WTC11 (cell line): ENCODE results near the gene RAET1E. TPM values are rescaled to one million over a fixed set of nuclear protein-coding genes. Genes with fewer than 3 reads are reported as not detected.
A peak's percentile ranks its signal among the peaks of the same experiment; 100 is the strongest.
"Not testable (repeated sequence)": the region's sequence is repeated elsewhere in the genome, so short reads cannot be mapped to it uniquely, and the experiment has no call there.

Experiments used
- ATAC-seq: fragments of 200-7000 bp; cut with Tn5 transposase; 2 replicates; pipeline ENCODE4 v1.10.0; 2021; ENCODE audit warnings: mild to moderate bottlenecking, moderate library complexity
- Bru-seq: library from RNA; stranded (reverse); fragments of 400-500 nt; gene quantifications from one replicate; lab custom pipeline; 2021; lab: Mats Ljungman, UMichigan
- CTCF ChIA-PET: fragments of 300-600 bp; sonication (Branson Sonifier 250); formaldehyde crosslinking; loops from one replicate; lab custom pipeline; 2021; ENCODE audit warnings: antibody characterized with exemption; lab: Charles Lee
- POLR2A ChIA-PET: fragments of 350-600 bp; sonication (Branson Sonifier 250); formaldehyde crosslinking; loops from one replicate; lab custom pipeline; 2021; ENCODE audit warnings: antibody characterized with exemption; lab: Charles Lee
- DNase-seq: peaks from one replicate; pipeline ENCODE4 v3.0.0; 2021; ENCODE audit warnings: low spot score
- H3K27ac Mint-ChIP-seq: 2 replicates; pipeline ENCODE4 v1.8.0; 2021; ENCODE audit warnings: mixed read lengths
- H3K27me3 Mint-ChIP-seq: 2 replicates; pipeline ENCODE4 v1.8.0; 2021; ENCODE audit warnings: low read depth, mild to moderate bottlenecking, moderate library complexity, mixed read lengths
- H3K36me3 Mint-ChIP-seq: 2 replicates; pipeline ENCODE4 v1.8.0; 2021; ENCODE audit warnings: mixed read lengths
- H3K4me1 Mint-ChIP-seq: 2 replicates; pipeline ENCODE4 v1.8.0; 2022; ENCODE audit warnings: mixed read lengths
- H3K4me3 Mint-ChIP-seq: 2 replicates; pipeline ENCODE4 v1.8.0; 2021; ENCODE audit warnings: mild to moderate bottlenecking, moderate library complexity, mixed read lengths
- H3K9me3 Mint-ChIP-seq: 2 replicates; pipeline ENCODE4 v1.8.0; 2021; ENCODE audit warnings: mixed read lengths
- GTF2I ChIP-seq: fragments of 250-450 bp; sonication (Bioruptor Pico); conservative IDR thresholded peaks from 2 replicates; pipeline ENCODE4 v1.4.0; 2021; ENCODE audit warnings: mild to moderate bottlenecking
- STAT6 ChIP-seq: sonication (generic); formaldehyde crosslinking; conservative IDR thresholded peaks from 2 replicates; pipeline ENCODE4 v1.8.1; 2023; ENCODE audit warnings: mild to moderate bottlenecking, low read depth, missing genetic modification reagents, moderate library complexity
- ZNF317 ChIP-seq: sonication (generic); formaldehyde crosslinking; IDR thresholded peaks from 2 replicates; pipeline ENCODE4 v1.8.1; 2023; ENCODE audit warnings: low read depth, mild to moderate bottlenecking, moderate library complexity, missing genetic modification reagents, borderline replicate concordance
- ZNF671 ChIP-seq: fragments of 250-450 bp; sonication (Bioruptor Pico); IDR thresholded peaks from 2 replicates; pipeline ENCODE4 v1.8.0; 2021; ENCODE audit warnings: mild to moderate bottlenecking
- long read RNA-seq, 3 experiments: library from RNA in 1 of 3; library from capped mRNA in 1 of 3; library from polyadenylated mRNA in 1 of 3; unstranded in 2 of 3; stranded (forward) in 1 of 3; transcript quantifications; one replicate each; pipeline ENCODE4 v2.0.0, GENCODE V29; 2021
- total RNA-seq: library from RNA; stranded (reverse); gene quantifications from 3 replicates; pipeline ENCODE4 v1.2.3, GENCODE V29; 2021
- TF ChIP-seq, protein P1 (sequence below): fragments of 250-450 bp; sonication (Bioruptor Pico); IDR thresholded peaks from 2 replicates; pipeline ENCODE4 v1.9.0; 2021; ENCODE audit warnings: mild to moderate bottlenecking

RAET1E gene, protein sequence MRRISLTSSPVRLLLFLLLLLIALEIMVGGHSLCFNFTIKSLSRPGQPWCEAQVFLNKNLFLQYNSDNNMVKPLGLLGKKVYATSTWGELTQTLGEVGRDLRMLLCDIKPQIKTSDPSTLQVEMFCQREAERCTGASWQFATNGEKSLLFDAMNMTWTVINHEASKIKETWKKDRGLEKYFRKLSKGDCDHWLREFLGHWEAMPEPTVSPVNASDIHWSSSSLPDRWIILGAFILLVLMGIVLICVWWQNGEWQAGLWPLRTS
- not detected in 3 replicates for total RNA-seq
- not detected for Bru-seq, nascent RNA
- long read RNA-seq, experiment 1: 0 reads
- long read RNA-seq, experiment 2: 0 reads
- long read RNA-seq, experiment 3: 0 reads

- peaks cover 14% of the 10 kb centered on the region for H3K4me1 Mint-ChIP-seq
- no peaks in the 10 kb centered on the region for H3K36me3 Mint-ChIP-seq
- no peaks in the 10 kb centered on the region for H3K9me3 Mint-ChIP-seq
- H3K4me3 Mint-ChIP-seq: no peak within 1 kb of the TSS
- no peak for TF ChIP-seq STAT6 (CRISPR knock-in tag)
- TF ChIP-seq, protein P1, sequence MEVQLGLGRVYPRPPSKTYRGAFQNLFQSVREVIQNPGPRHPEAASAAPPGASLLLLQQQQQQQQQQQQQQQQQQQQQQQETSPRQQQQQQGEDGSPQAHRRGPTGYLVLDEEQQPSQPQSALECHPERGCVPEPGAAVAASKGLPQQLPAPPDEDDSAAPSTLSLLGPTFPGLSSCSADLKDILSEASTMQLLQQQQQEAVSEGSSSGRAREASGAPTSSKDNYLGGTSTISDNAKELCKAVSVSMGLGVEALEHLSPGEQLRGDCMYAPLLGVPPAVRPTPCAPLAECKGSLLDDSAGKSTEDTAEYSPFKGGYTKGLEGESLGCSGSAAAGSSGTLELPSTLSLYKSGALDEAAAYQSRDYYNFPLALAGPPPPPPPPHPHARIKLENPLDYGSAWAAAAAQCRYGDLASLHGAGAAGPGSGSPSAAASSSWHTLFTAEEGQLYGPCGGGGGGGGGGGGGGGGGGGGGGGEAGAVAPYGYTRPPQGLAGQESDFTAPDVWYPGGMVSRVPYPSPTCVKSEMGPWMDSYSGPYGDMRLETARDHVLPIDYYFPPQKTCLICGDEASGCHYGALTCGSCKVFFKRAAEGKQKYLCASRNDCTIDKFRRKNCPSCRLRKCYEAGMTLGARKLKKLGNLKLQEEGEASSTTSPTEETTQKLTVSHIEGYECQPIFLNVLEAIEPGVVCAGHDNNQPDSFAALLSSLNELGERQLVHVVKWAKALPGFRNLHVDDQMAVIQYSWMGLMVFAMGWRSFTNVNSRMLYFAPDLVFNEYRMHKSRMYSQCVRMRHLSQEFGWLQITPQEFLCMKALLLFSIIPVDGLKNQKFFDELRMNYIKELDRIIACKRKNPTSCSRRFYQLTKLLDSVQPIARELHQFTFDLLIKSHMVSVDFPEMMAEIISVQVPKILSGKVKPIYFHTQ (CRISPR knock-in tag): no peak
- TF ChIP-seq ZNF317 (CRISPR knock-in tag): no peak
- TF ChIP-seq GTF2I (CRISPR knock-in tag): no peak
- no peak for TF ChIP-seq ZNF671 (CRISPR knock-in tag)
- TF ChIP-seq, all 79 proteins: peak for 0
- ATAC-seq: peak; percentile 84
- Mint-ChIP-seq H3K27ac (no peak within 1 kb of the TSS), H3K27me3 (peaks cover 6% of the 10 kb centered on the region; the same call in 1 of the 2 replicates)
- CTCF ChIA-PET: interaction anchor here (0.6 to 1.1 kb wide), 7 partner anchors 12 to 66 kb away, joined by 3 to 9 read pairs (median 3); no protein-coding TSS in a partner anchor
- POLR2A ChIA-PET: no interaction called here
- DNase-seq: peak; percentile 21
These were observed at the start of gene RAET1E for GRCh38 chr6:149897855-149898744. Gene RAET1E (minus strand): TSS chr6:149898113. CDS start chr6:149890901, 7,212 bp downstream.

DNA sequence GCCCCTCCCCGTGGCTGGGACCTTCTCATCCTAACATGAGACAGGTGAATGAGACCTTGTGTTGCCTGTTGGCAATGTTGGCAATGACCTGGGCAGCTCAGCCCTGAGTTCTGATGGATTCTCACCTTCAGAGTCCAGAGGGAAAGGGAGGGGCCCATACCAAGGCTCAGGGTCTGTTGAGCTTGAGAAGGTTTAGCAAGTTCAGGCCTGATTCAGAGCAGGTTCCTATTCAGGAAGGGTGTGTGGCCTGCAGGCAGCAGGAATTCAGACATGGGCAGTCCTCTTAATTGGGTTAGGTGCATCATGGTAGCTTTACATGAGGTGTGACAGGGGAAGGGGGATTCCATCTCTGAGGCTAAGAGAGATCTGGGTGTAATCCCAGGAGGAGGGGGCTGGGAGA is 49.6 kb upstream of the RAET1E start:
- ATAC-seq, H3K9me3 Mint-ChIP-seq, H3K27ac Mint-ChIP-seq, H3K36me3 Mint-ChIP-seq, POLR2A ChIA-PET, H3K4me3 Mint-ChIP-seq, DNase-seq, H3K4me1 Mint-ChIP-seq: not testable (repeated sequence)
- CTCF ChIA-PET: interaction anchor here (0.6 kb wide), 1 partner anchor 15 kb away, joined by 3 read pairs; no protein-coding TSS in a partner anchor
- H3K27me3 Mint-ChIP-seq: peaks cover 93% of the 10 kb centered on the region

GRCh38 chr6:149946631-149947030 is 48.7 kb upstream of the RAET1E start:
- H3K36me3 Mint-ChIP-seq, ATAC-seq, H3K27ac Mint-ChIP-seq, H3K4me1 Mint-ChIP-seq, POLR2A ChIA-PET, DNase-seq, CTCF ChIA-PET, H3K4me3 Mint-ChIP-seq, H3K9me3 Mint-ChIP-seq: not testable (repeated sequence)
- H3K27me3 Mint-ChIP-seq: peaks cover 93% of the 10 kb centered on the region

- CTCF ChIA-PET, DNase-seq, ATAC-seq, H3K4me1 Mint-ChIP-seq, H3K27ac Mint-ChIP-seq, POLR2A ChIA-PET, H3K9me3 Mint-ChIP-seq, H3K4me3 Mint-ChIP-seq, H3K36me3 Mint-ChIP-seq: not testable (repeated sequence)
- H3K27me3 Mint-ChIP-seq: peaks cover 93% of the 10 kb centered on the region
These were observed 47.4 kb upstream of the RAET1E start for GRCh38 chr6:149945276-149945675.

- DNase-seq, H3K9me3 Mint-ChIP-seq, H3K36me3 Mint-ChIP-seq, POLR2A ChIA-PET, ATAC-seq, H3K27ac Mint-ChIP-seq, H3K4me3 Mint-ChIP-seq, CTCF ChIA-PET: not testable (repeated sequence)
- H3K4me1 Mint-ChIP-seq: peaks cover 11% of the 10 kb centered on the region
- peaks cover 93% of the 10 kb centered on the region for H3K27me3 Mint-ChIP-seq
These were observed 45.4 kb upstream of the RAET1E start for GRCh38 chr6:149943321-149943720.
